ENCODE measurements around the gene PLEKHO2.

PLEKHO2 gene

GRCh38 chr15:64825431-64826294 is 16.1 kb upstream of the PLEKHO2 start, which contains the start of gene PIF1:
Gene PIF1 (minus strand): TSS chr15:64825647. CDS start chr15:64824335, 1,312 bp downstream.
- peak; percentile 86 to 90 for DNase-seq

GRCh38 chr15:64828985-64829384 is 12.7 kb upstream of the PLEKHO2 start:
- DNase-seq, result no peak

GRCh38 chr15:64833690-64834089 is 8.0 kb upstream of the PLEKHO2 start:
- no peak for DNase-seq

- DNase-seq, result no peak
Measured at GRCh38 chr15:64836023-64836536, 5.6 kb upstream of the PLEKHO2 start.

GRCh38 chr15:64837502-64837901 is 4.2 kb upstream of the PLEKHO2 start:
- DNase-seq, result no peak

GRCh38 chr15:64841060-64841343 is 713 bp upstream of the PLEKHO2 start:
- DNase-seq, result no peak

GRCh38 chr15:64842096-64842939 is 603 bp downstream of the PLEKHO2 start:
- peak; percentile 40 for DNase-seq

- peak; percentile 41 to 42 for DNase-seq
Measured at GRCh38 chr15:64842986-64843561, 1.4 kb downstream of the PLEKHO2 start.

GRCh38 chr15:64843991-64844390 is 2.3 kb downstream of the PLEKHO2 start:
- DNase-seq, result no peak

GRCh38 chr15:64844576-64845145 is 2.9 kb downstream of the PLEKHO2 start:
- DNase-seq, result peak; percentile 45 to 50

GRCh38 chr15:64845183-64845611 is 3.5 kb downstream of the PLEKHO2 start:
- no peak for DNase-seq

GRCh38 chr15:64845831-64846595 is 4.3 kb downstream of the PLEKHO2 start:
- DNase-seq, result no peak

- no peak for DNase-seq
Measured at GRCh38 chr15:64847016-64847415, 5.3 kb downstream of the PLEKHO2 start.

- DNase-seq, result no peak
Measured at GRCh38 chr15:64847448-64847847, 5.7 kb downstream of the PLEKHO2 start.

GRCh38 chr15:64847876-64848716 is 6.4 kb downstream of the PLEKHO2 start:
- no peak for DNase-seq

GRCh38 chr15:64850778-64851502 is 9.2 kb downstream of the PLEKHO2 start:
- DNase-seq, result no peak

GRCh38 chr15:64851503-64851840 is 9.8 kb downstream of the PLEKHO2 start:
- no peak for DNase-seq

GRCh38 chr15:64854041-64854440 is 12.3 kb downstream of the PLEKHO2 start:
- no peak for DNase-seq

- DNase-seq, result no peak
Measured at GRCh38 chr15:64854526-64854925, 12.8 kb downstream of the PLEKHO2 start.

GRCh38 chr15:64855205-64855975 is 13.7 kb downstream of the PLEKHO2 start:
- DNase-seq, result no peak
